ENCODE data around the gene GPR21. TPM values are rescaled to one million over a fixed set of nuclear protein-coding genes. Genes with fewer than 3 reads are reported as not detected.

GPR21 gene
- total and polyA plus RNA-seq, 11 donors = 0.19 to 1.6 (median 0.32) TPM; not detected in 5

- H3K27ac ChIP-seq = no peak overlapping the region
- H3K36me3 ChIP-seq = peaks cover 0 to 29% (median 5%) of the 10 kb centered on the region in 9 donors
- H3K4me1 ChIP-seq = peaks cover 0 to 14% (median 0%) of the 10 kb centered on the region in 12 donors
- intact Hi-C loops (cut with DNase I) = no loop called here
- no peak for TF ChIP-seq POLR2A (IDR thresholded peaks at IDR 0.05)
- TF ChIP-seq CTCF (IDR thresholded peaks at IDR 0.05) = no peak
- peak in 3 of 4 donors; percentile 42 to 70 (median 42) for ATAC-seq
- 81 to 94% (median 85%) methylated on average over 1 of the region's 1 CpG for WGBS, 4 donors
- DNase-seq = no peak
- no peaks in the 10 kb centered on the region for H3K27me3 ChIP-seq
- no peak overlapping the region for H3K4me3 ChIP-seq
- H3K9me3 ChIP-seq = no peaks in the 10 kb centered on the region
These were observed 25.4 kb downstream of the GPR21 start for GRCh38 chr9:123058834-123059233.

GRCh38 chr9:123059472-123060220 is 26.2 kb downstream of the GPR21 start:
- intact Hi-C loops (cut with DNase I) = no loop called here
- TF ChIP-seq POLR2A (IDR thresholded peaks at IDR 0.05) = no peak
- TF ChIP-seq CTCF (IDR thresholded peaks at IDR 0.05) = no peak
- Histone ChIP-seq H3K27ac (no peak overlapping the region), H3K36me3 (peaks cover 0 to 26% (median 7%) of the 10 kb centered on the region in 9 donors), H3K4me1 (peaks cover 0 to 8% (median 0%) of the 10 kb centered on the region in 12 donors), H3K4me3 (no peak overlapping the region), H3K27me3 (no peaks in the 10 kb centered on the region), H3K9me3 (no peaks in the 10 kb centered on the region)
- 95 to 98% (median 96%) methylated on average over 9 of the region's 9 CpGs for WGBS, 4 donors
- DNase-seq (no peak), ATAC-seq (no peak)

- TF ChIP-seq POLR2A (IDR thresholded peaks at IDR 0.05) (no peak), CTCF (IDR thresholded peaks at IDR 0.05) (no peak)
- ATAC-seq (no peak), DNase-seq (no peak)
- Histone ChIP-seq H3K4me3 (no peak overlapping the region), H3K27ac (no peak overlapping the region), H3K27me3 (no peaks in the 10 kb centered on the region), H3K9me3 (no peaks in the 10 kb centered on the region), H3K36me3 (peaks cover 0 to 32% (median 14%) of the 10 kb centered on the region in 9 donors), H3K4me1 (peaks cover 0 to 2% (median 0%) of the 10 kb centered on the region in 12 donors)
- intact Hi-C loops (cut with DNase I) = no loop called here
- WGBS, 4 donors = 98% methylated on average over 7 of the region's 7 CpGs
These were observed 27.7 kb downstream of the GPR21 start for GRCh38 chr9:123061216-123061615.

GRCh38 chr9:123062351-123063176 is 29.1 kb downstream of the GPR21 start:
- 91 to 95% (median 93%) methylated on average over 7 of the region's 7 CpGs for WGBS, 4 donors
- DNase-seq (no peak), ATAC-seq (no peak)
- H3K4me1 ChIP-seq = peaks cover 0 to 4% (median 0%) of the 10 kb centered on the region in 12 donors
- no peaks in the 10 kb centered on the region for H3K27me3 ChIP-seq
- H3K27ac ChIP-seq = no peak overlapping the region
- TF ChIP-seq CTCF (IDR thresholded peaks at IDR 0.05) = no peak
- intact Hi-C loops (cut with DNase I) = no loop called here
- peaks cover 0 to 45% (median 27%) of the 10 kb centered on the region in 9 donors for H3K36me3 ChIP-seq
- no peaks in the 10 kb centered on the region for H3K9me3 ChIP-seq
- no peak overlapping the region for H3K4me3 ChIP-seq

Data from heart left ventricle (tissue), 16 donors.